Endothelial cell of umbilical vein (primary cell): ENCODE results near the gene SPAG17. TPM values are rescaled to one million over a fixed set of nuclear protein-coding genes. Genes with fewer than 3 reads are reported as not detected.

Experiments used
- BruUV-seq: library from RNA; stranded (reverse); fragments of 400-500 nt; replicated peaks from 2 replicates; lab custom pipeline; 2021; lab: Mats Ljungman, UMichigan
- CTCF ChIA-PET: fragments of 300-600, 350-600 bp; sonication (Branson Sonifier 250); formaldehyde crosslinking; loops from one replicate; lab custom pipeline; 2021; ENCODE audit warnings: antibody characterized with exemption, inconsistent platforms; lab: Charles Lee
- POLR2A ChIA-PET: fragments of 300-600, 350-600 bp; sonication (Branson Sonifier 250); formaldehyde crosslinking; loops from one replicate; lab custom pipeline; 2021; ENCODE audit warnings: antibody characterized with exemption, inconsistent platforms; lab: Charles Lee
- DNase-seq: peaks from one replicate; pipeline ENCODE4 v3.0.0-alpha.2; 2011; ENCODE audit warnings: low read depth, low spot score
- FAIRE-seq: peaks from 2 replicates; lab custom pipeline; 2011; peaks lifted over from hg19 to GRCh38; lab: Jason Lieb, UNC
- H2AFZ ChIP-seq: 2 replicates; pipeline ENCODE4 v1.6.0; 2012; ENCODE audit warnings: low read depth, low read length, control low read depth, inconsistent platforms
- H3K27ac ChIP-seq: 2 replicates; pipeline ENCODE4 v1.5.1; 2011; ENCODE audit warnings: low read depth, mild to moderate bottlenecking, control low read depth, low read length, moderate library complexity; ENCODE audit not compliant: insufficient read depth
- H3K27me3 ChIP-seq, 2 experiments: 2 replicates each; pipeline versions ENCODE4 v1.6.0 to v1.6.1; 2011; ENCODE audit warnings: low read length in 2 of 2, mixed read lengths in 1 of 2; ENCODE audit not compliant: control insufficient read depth in 2 of 2, insufficient read depth in 2 of 2
- H3K36me3 ChIP-seq, 2 experiments: 2 replicates in 1 of 2; 3 replicates in 1 of 2; pipeline ENCODE4 v1.5.1; 2011; ENCODE audit warnings: low read length in 2 of 2, mild to moderate bottlenecking in 1 of 2, moderate library complexity in 1 of 2; ENCODE audit not compliant: control insufficient read depth in 2 of 2, insufficient read depth in 2 of 2; ENCODE audit errors: extremely low read depth in 1 of 2
- H3K4me1 ChIP-seq: 3 replicates; pipeline ENCODE4 v1.5.1; 2011; ENCODE audit warnings: mild to moderate bottlenecking, low read length; ENCODE audit not compliant: control insufficient read depth, insufficient read depth; ENCODE audit errors: extremely low read depth
- H3K4me2 ChIP-seq: 2 replicates; pipeline ENCODE4 v1.6.1; 2011; ENCODE audit warnings: low read length, control low read depth, mixed read lengths; ENCODE audit not compliant: insufficient read depth
- H3K4me3 ChIP-seq, 3 experiments: fragments of 200-600 bp in 1 of 3; sonication (generic), shearing (Covaris generic) in 1 of 3; replicated peaks in 1 of 3; 2 replicates each; pipeline ENCODE4 v1.5.1; 2011 to 2016; ENCODE audit warnings: control low read depth in 3 of 3, low read length in 3 of 3, mild to moderate bottlenecking in 2 of 3, inconsistent platforms in 1 of 3, low read depth in 1 of 3, moderate library complexity in 1 of 3; ENCODE audit not compliant: insufficient read depth in 1 of 3
- H3K79me2 ChIP-seq: 2 replicates; pipeline ENCODE4 v1.6.0; 2012; ENCODE audit warnings: low read length, inconsistent platforms; ENCODE audit not compliant: control insufficient read depth, insufficient read depth
- H3K9ac ChIP-seq: replicated peaks from 2 replicates; pipeline ENCODE3; 2011; ENCODE audit warnings: low read length, control low read depth; ENCODE audit not compliant: insufficient read depth; ENCODE audit errors: extremely low read depth
- H3K9me1 ChIP-seq: replicated peaks from 3 replicates; pipeline ENCODE4 v1.6.0; 2011; ENCODE audit warnings: mild to moderate bottlenecking, low read length; ENCODE audit not compliant: control insufficient read depth, insufficient read depth; ENCODE audit errors: extremely low read depth
- H3K9me3 ChIP-seq: replicated peaks from 2 replicates; pipeline ENCODE4 v1.5.1; 2012; ENCODE audit warnings: low read length, inconsistent platforms; ENCODE audit not compliant: control insufficient read depth, insufficient read depth
- H4K20me1 ChIP-seq: replicated peaks from 2 replicates; pipeline ENCODE3; 2011; ENCODE audit warnings: mild to moderate bottlenecking, low read length; ENCODE audit not compliant: control insufficient read depth, insufficient read depth; ENCODE audit errors: extremely low read depth
- EZH2 ChIP-seq: IDR thresholded peaks from 2 replicates; pipeline ENCODE4 v1.6.1; 2012; ENCODE audit warnings: borderline replicate concordance, low read depth, mild to moderate bottlenecking, moderate library complexity, low read length, inconsistent platforms; ENCODE audit not compliant: severe bottlenecking
- FOS ChIP-seq: IDR thresholded peaks from 2 replicates; pipeline ENCODE4 v1.6.1; 2011; ENCODE audit warnings: mild to moderate bottlenecking, low read length, moderate library complexity, borderline replicate concordance; ENCODE audit not compliant: insufficient read depth
- GATA2 ChIP-seq: IDR thresholded peaks from 2 replicates; pipeline ENCODE4 v1.7.0; 2011; ENCODE audit warnings: low read depth, mild to moderate bottlenecking, moderate library complexity, mixed read lengths, low read length; ENCODE audit not compliant: insufficient read length, insufficient read depth
- JUN ChIP-seq: IDR thresholded peaks from 2 replicates; pipeline ENCODE4 v1.6.1; 2011; ENCODE audit warnings: borderline replicate concordance, low read depth; ENCODE audit not compliant: insufficient read length, insufficient read depth
- MYC ChIP-seq: IDR thresholded peaks from one replicate; pipeline ENCODE4 v1.6.1; 2011; ENCODE audit warnings: mild to moderate bottlenecking, low read depth, low read length
- POLR2A ChIP-seq: IDR thresholded peaks from 2 replicates; pipeline ENCODE4 v1.6.1; 2012; ENCODE audit warnings: low read depth, mild to moderate bottlenecking, control low read depth, low read length
- POLR2AphosphoS5 ChIP-seq: IDR thresholded peaks from 2 replicates; pipeline ENCODE4 v1.6.1; 2012; ENCODE audit warnings: low read depth, mild to moderate bottlenecking, control low read depth, low read length, moderate library complexity; ENCODE audit not compliant: insufficient read depth
- dilution Hi-C: fragments of 300-500 bp; cut with MboI; formaldehyde crosslinking; loops from one replicate; pipeline ENCODE4 v1.15.0; 2019; ENCODE audit warnings: low sequenced_read_pairs; ENCODE audit not compliant: extremely low pct_ligation_motif_present
- intact Hi-C: fragments of 100-400 bp; cut with micrococcal nuclease; formaldehyde crosslinking; loops from one replicate; pipeline ENCODE4 v1.10.0; 2022
- polyA plus RNA-seq, 4 experiments: library from polyadenylated mRNA; depleted of rRNA in 3 of 4; stranded (reverse) in 3 of 4; unstranded in 1 of 4; fragments of >200 nt; gene quantifications; 2 replicates each; pipeline versions ENCODE4 v1.2.1 to v1.2.3, GENCODE V29; 2011 to 2012; ENCODE audit warnings: missing spikeins in 1 of 4
- total RNA-seq: library from RNA; stranded (reverse); gene quantifications from 2 replicates; pipeline ENCODE4 v1.2.3, GENCODE V29; 2021
- TF ChIP-seq, protein P1 (sequence below), 2 donors: IDR thresholded peaks; 1 replicate in 1 of 2; 2 replicates in 1 of 2; pipeline ENCODE4 v1.5.1; 2011; ENCODE audit warnings: low read length in 2 of 2, mild to moderate bottlenecking in 2 of 2, moderate library complexity in 2 of 2, control low read depth in 1 of 2, inconsistent platforms in 1 of 2, low read depth in 1 of 2; ENCODE audit not compliant: insufficient read depth in 1 of 2; ENCODE audit errors: extremely low read depth in 1 of 2
- TF ChIP-seq, protein P2 (sequence below): IDR thresholded peaks from 2 replicates; pipeline ENCODE4 v1.6.1; 2011; ENCODE audit not compliant: insufficient read depth, insufficient read length

Gene SPAG17
- total and polyA plus RNA-seq, 2 donors (not counting 3 experiments of a cell fraction or from before 2014, with no cell fraction given), result not detected

DNA sequence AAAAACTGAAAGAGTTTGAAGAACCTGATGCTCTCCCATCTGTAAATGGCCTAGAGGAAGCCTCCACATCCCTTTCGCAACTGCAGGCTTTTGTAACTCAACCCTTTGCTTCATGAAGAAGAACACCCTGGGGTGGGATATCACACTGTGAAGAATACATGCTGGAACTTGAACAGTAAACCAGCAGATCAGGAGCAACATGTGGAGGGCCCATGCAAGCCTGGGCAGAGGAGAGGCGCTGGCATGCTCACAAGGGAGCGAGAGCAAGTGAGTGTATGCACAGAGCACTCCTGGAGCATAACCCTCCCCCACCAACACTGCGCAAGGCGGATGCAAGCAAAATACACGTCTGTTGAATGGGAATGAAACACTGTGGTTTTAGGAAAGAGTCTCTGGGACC is 24.6 kb upstream of the SPAG17 start:
- Histone ChIP-seq H3K9me1 (no peaks in the 10 kb centered on the region), H3K4me2 (no peak overlapping the region), H2AFZ (no peak overlapping the region), H4K20me1 (no peaks in the 10 kb centered on the region), H3K79me2 (no peaks in the 10 kb centered on the region), H3K4me3 (no peak overlapping the region), H3K4me1 (no peaks in the 10 kb centered on the region), H3K9ac (no peak overlapping the region), H3K36me3 (no peaks in the 10 kb centered on the region), H3K9me3 (no peaks in the 10 kb centered on the region), H3K27ac (no peak overlapping the region), H3K27me3 (no peaks in the 10 kb centered on the region)
- FAIRE-seq (no peak), DNase-seq (no peak)
- ChIA-PET POLR2A (no interaction called here), CTCF (no interaction called here)
- BruUV-seq, result no TSS peak
- intact Hi-C loops, result no loop called here
- dilution Hi-C loops, result no loop called here
- TF ChIP-seq MYC (no peak), POLR2AphosphoS5 (no peak), FOS (no peak), GATA2 (no peak), EZH2 (no peak)
- TF ChIP-seq, protein P1, sequence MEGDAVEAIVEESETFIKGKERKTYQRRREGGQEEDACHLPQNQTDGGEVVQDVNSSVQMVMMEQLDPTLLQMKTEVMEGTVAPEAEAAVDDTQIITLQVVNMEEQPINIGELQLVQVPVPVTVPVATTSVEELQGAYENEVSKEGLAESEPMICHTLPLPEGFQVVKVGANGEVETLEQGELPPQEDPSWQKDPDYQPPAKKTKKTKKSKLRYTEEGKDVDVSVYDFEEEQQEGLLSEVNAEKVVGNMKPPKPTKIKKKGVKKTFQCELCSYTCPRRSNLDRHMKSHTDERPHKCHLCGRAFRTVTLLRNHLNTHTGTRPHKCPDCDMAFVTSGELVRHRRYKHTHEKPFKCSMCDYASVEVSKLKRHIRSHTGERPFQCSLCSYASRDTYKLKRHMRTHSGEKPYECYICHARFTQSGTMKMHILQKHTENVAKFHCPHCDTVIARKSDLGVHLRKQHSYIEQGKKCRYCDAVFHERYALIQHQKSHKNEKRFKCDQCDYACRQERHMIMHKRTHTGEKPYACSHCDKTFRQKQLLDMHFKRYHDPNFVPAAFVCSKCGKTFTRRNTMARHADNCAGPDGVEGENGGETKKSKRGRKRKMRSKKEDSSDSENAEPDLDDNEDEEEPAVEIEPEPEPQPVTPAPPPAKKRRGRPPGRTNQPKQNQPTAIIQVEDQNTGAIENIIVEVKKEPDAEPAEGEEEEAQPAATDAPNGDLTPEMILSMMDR (IDR thresholded peaks at IDR 0.05; ENCODE audit: extremely low read depth in 1 of 2, insufficient read depth in 1 of 2, low read depth in 1 of 2, low read length in 2 of 2), result no peak

DNA sequence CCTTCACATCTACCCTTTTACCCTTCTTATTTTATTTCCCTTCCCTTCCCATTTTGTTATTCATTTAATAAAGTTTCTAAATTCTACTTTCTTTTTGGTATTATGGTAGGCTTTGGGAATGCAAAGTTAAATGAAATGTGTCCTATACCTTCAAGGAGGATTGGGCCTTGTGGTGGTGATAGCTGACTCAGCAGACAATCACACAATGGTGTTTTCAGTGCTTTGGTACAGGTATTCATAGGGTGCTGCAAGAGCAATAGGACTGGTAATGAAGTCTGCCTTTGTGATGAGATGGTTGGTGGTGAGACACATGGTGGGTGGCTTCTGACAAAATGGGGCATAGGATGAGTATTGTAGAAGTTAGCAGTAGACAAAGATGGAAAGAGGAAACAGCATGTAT is 21.9 kb upstream of the SPAG17 start:
- no peak for DNase-seq
- H4K20me1 ChIP-seq, result no peaks in the 10 kb centered on the region
- FAIRE-seq, result no peak
- H3K9ac ChIP-seq, result no peak overlapping the region
- H3K4me1 ChIP-seq, result no peaks in the 10 kb centered on the region
- H3K9me1 ChIP-seq, result no peaks in the 10 kb centered on the region
- BruUV-seq, result no TSS peak
- dilution Hi-C loops, result no loop called here
- H3K4me2 ChIP-seq, result no peak overlapping the region
- POLR2A ChIA-PET, result no interaction called here
- TF ChIP-seq JUN (no peak), FOS (no peak), EZH2 (no peak), POLR2AphosphoS5 (no peak), POLR2A (no peak), MYC (no peak), GATA2 (no peak)
- TF ChIP-seq, protein P2, sequence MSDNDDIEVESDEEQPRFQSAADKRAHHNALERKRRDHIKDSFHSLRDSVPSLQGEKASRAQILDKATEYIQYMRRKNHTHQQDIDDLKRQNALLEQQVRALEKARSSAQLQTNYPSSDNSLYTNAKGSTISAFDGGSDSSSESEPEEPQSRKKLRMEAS, result no peak
- TF ChIP-seq, protein P1 (IDR thresholded peaks at IDR 0.05; ENCODE audit: extremely low read depth in 1 of 2, insufficient read depth in 1 of 2, low read depth in 1 of 2, low read length in 2 of 2), result no peak
- H3K27ac ChIP-seq, result no peak overlapping the region
- H3K36me3 ChIP-seq, result no peaks in the 10 kb centered on the region
- intact Hi-C loops, result no loop called here
- H3K9me3 ChIP-seq, result no peaks in the 10 kb centered on the region
- no peak overlapping the region for H3K4me3 ChIP-seq
- no peaks in the 10 kb centered on the region for H3K79me2 ChIP-seq
- CTCF ChIA-PET, result no interaction called here
- no peaks in the 10 kb centered on the region for H3K27me3 ChIP-seq
- no peak overlapping the region for H2AFZ ChIP-seq
